Natural killer cell (primary cell): Measurements from ENCODE around the gene COPE. TPM values are rescaled to one million over a fixed set of nuclear protein-coding genes. Genes with fewer than 3 reads are reported as not detected.

Experiments used
- ATAC-seq, 3 donors: fragments of 150-1000 bp in 2 of 3; fragments of 200-7000 bp in 1 of 3; cut with Tn5 transposase; 1 replicate in 1 of 3; 2 replicates in 2 of 3; pipeline ENCODE4 v1.10.0; 2021; ENCODE audit warnings: mild to moderate bottlenecking in 2 of 3, moderate library complexity in 2 of 3
- DNase-seq, 2 donors: peaks; one replicate each; pipeline versions ENCODE4 v3.0.0 to v3.0.0-alpha.2; 2013 to 2021; ENCODE audit warnings: mixed read lengths in 1 of 2
- H3K27ac ChIP-seq: one replicate; pipeline ENCODE4 v1.5.1; 2013; ENCODE audit warnings: mild to moderate bottlenecking, low read length
- H3K27me3 ChIP-seq: one replicate; pipeline ENCODE4 v1.6.1; 2013; ENCODE audit warnings: low read length; ENCODE audit not compliant: control insufficient read depth, insufficient read depth
- H3K36me3 ChIP-seq: one replicate; pipeline ENCODE4 v1.6.1; 2013; ENCODE audit warnings: low read length; ENCODE audit not compliant: control insufficient read depth, insufficient read depth
- H3K4me1 ChIP-seq: one replicate; pipeline ENCODE4 v1.6.1; 2013; ENCODE audit warnings: low read length; ENCODE audit not compliant: control insufficient read depth, insufficient read depth
- H3K4me3 ChIP-seq: one replicate; pipeline ENCODE4 v1.5.1; 2013; ENCODE audit warnings: low read length
- H3K9me3 ChIP-seq: one replicate; pipeline ENCODE4 v1.6.1; 2013; ENCODE audit warnings: low read length; ENCODE audit not compliant: control insufficient read depth, insufficient read depth
- H3K27ac Mint-ChIP-seq, 2 donors: one replicate each; pipeline ENCODE4 v1.8.0; 2022; ENCODE audit warnings: mild to moderate bottlenecking in 2 of 2, mixed read lengths in 2 of 2, moderate library complexity in 1 of 2
- H3K27me3 Mint-ChIP-seq, 2 donors: one replicate each; pipeline ENCODE4 v1.8.0; 2022; ENCODE audit warnings: low read depth in 2 of 2, mixed read lengths in 2 of 2
- H3K36me3 Mint-ChIP-seq: one replicate; pipeline ENCODE4 v1.8.0; 2022; ENCODE audit warnings: mixed read lengths
- H3K4me1 Mint-ChIP-seq, 2 donors: one replicate each; pipeline ENCODE4 v1.8.0; 2022; ENCODE audit warnings: mixed read lengths in 2 of 2
- H3K4me3 Mint-ChIP-seq: one replicate; pipeline ENCODE4 v1.8.0; 2022; ENCODE audit warnings: mild to moderate bottlenecking, moderate library complexity, mixed read lengths
- H3K9me3 Mint-ChIP-seq, 2 donors: one replicate each; pipeline ENCODE4 v1.8.0; 2022; ENCODE audit warnings: mixed read lengths in 2 of 2
- WGBS: methylation state at CpG from one replicate; pipeline ENCODE4 v1.1.7; 2013; ENCODE audit warnings: missing lambda C conversion rate; ENCODE audit not compliant: insufficient coverage; 5-methylcytosine and 5-hydroxymethylcytosine counted together
- intact Hi-C: fragments of 100-400 bp; cut with micrococcal nuclease; formaldehyde crosslinking; loops from one replicate; pipeline ENCODE4 v1.14.2; 2022
- total RNA-seq, 4 donors: library from RNA; stranded (reverse); fragments of 120-200 nt in 1 of 4; gene quantifications; one replicate each; pipeline versions ENCODE4 v1.2.3 to v1.2.4, GENCODE V29; 2013 to 2022
- TF ChIP-seq, protein P1 (sequence below): fragments of 200-600 bp; IDR thresholded peaks from one replicate; pipeline ENCODE4 v1.8.0; 2022; ENCODE audit warnings: antibody characterized with exemption

Gene COPE
- total RNA-seq, 3 donors from 2014 or later (not counting 1 experiment from before 2014, with no cell fraction given): 204 to 228 (median 218) TPM

DNA sequence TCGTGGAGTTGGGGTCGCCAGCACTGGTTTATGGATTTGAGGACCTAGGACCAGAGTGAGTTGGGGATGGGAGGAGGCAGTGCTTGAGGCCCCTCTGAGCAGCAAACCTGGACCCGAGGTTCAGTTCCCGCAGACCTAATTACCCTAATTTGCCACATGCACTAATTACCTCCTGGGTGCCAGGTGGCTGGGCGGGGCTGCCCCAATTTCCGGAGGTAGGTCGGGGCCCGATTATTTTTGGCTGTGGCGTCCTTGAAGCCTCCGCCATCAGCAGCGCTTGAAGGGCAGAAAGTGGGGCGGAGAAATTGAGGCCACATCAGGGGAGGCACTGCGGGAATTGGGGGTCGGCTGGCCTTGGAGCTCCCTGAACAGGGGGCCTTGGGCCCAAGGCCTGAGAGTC lies 27.7 kb upstream of the COPE start:
- WGBS: 84% methylated on average over 14 of the region's 14 CpGs
- H3K27me3 Mint-ChIP-seq: peaks cover 11 to 26% of the 10 kb centered on the region in 2 donors
- intact Hi-C loops: no loop called here
- TF ChIP-seq, protein P1, sequence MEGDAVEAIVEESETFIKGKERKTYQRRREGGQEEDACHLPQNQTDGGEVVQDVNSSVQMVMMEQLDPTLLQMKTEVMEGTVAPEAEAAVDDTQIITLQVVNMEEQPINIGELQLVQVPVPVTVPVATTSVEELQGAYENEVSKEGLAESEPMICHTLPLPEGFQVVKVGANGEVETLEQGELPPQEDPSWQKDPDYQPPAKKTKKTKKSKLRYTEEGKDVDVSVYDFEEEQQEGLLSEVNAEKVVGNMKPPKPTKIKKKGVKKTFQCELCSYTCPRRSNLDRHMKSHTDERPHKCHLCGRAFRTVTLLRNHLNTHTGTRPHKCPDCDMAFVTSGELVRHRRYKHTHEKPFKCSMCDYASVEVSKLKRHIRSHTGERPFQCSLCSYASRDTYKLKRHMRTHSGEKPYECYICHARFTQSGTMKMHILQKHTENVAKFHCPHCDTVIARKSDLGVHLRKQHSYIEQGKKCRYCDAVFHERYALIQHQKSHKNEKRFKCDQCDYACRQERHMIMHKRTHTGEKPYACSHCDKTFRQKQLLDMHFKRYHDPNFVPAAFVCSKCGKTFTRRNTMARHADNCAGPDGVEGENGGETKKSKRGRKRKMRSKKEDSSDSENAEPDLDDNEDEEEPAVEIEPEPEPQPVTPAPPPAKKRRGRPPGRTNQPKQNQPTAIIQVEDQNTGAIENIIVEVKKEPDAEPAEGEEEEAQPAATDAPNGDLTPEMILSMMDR: no peak
- no peaks in the 10 kb centered on the region for H3K9me3 Mint-ChIP-seq
- Histone ChIP-seq H3K9me3 (no peaks in the 10 kb centered on the region), H3K4me1 (peaks cover 22% of the 10 kb centered on the region), H3K27ac (no peak overlapping the region), H3K27me3 (peaks cover 2% of the 10 kb centered on the region), H3K4me3 (no peak overlapping the region), H3K36me3 (no peaks in the 10 kb centered on the region)
- peaks cover 0 to 12% of the 10 kb centered on the region in 2 donors for H3K4me1 Mint-ChIP-seq
- no peak for ATAC-seq
- no peak for DNase-seq
- no peaks in the 10 kb centered on the region for H3K36me3 Mint-ChIP-seq
- no peak overlapping the region for H3K27ac Mint-ChIP-seq
- no peak overlapping the region for H3K4me3 Mint-ChIP-seq

DNA sequence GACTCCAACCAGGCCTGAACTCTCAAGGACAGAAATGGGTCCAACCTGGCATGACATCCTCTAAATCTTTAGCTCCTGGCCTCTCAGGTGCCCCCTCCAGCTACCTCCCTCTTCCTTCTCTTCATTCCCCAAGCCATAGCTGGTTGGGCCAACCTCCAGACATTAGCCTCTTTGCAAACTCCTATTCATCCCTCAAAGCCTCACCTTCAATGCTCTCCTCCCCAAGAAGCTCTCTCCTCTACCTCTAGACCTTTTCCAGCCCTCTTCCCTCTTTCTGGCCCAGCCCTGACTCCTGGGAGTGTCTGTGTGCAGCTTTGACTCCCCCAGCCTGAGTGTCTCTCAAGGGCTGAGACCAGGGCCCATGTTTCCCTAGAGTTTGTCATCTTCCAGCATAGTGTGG lies 27.1 kb upstream of the COPE start:
- H3K4me3 Mint-ChIP-seq: no peak overlapping the region
- H3K9me3 Mint-ChIP-seq: no peaks in the 10 kb centered on the region
- TF ChIP-seq, protein P1: no peak
- ATAC-seq (no peak), DNase-seq (no peak)
- H3K4me1 ChIP-seq: peaks cover 26% of the 10 kb centered on the region
- peaks cover 8% of the 10 kb centered on the region for H3K27me3 ChIP-seq
- H3K4me1 Mint-ChIP-seq: peaks cover 0 to 18% of the 10 kb centered on the region in 2 donors
- peaks cover 17 to 27% of the 10 kb centered on the region in 2 donors for H3K27me3 Mint-ChIP-seq
- no peak overlapping the region for H3K4me3 ChIP-seq
- intact Hi-C loops: no loop called here
- H3K27ac ChIP-seq: no peak overlapping the region
- H3K36me3 ChIP-seq: no peaks in the 10 kb centered on the region
- H3K36me3 Mint-ChIP-seq: no peaks in the 10 kb centered on the region
- no peaks in the 10 kb centered on the region for H3K9me3 ChIP-seq
- H3K27ac Mint-ChIP-seq: no peak overlapping the region

DNA sequence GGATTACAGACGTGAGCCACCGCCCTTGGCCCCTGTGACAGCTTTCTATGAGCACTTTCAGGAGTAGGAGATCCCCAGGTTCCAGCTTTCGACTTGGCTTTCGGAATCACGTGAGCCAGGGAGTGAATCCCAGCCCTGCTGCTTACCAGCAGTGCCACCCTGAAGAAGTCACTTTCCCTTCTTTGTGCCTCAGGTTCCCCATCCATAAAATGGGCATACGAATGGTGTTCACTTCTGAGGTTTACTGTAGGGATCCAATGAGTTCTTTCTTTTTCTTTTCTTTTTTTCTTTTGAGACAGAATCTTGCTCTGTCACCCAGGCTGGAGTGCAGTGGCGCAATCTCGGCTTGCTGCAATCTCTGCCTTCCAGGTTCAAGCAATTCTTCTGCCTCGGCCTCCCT lies 26.1 kb upstream of the COPE start:
- no peaks in the 10 kb centered on the region for H3K9me3 ChIP-seq
- no peak overlapping the region for H3K4me3 ChIP-seq
- 90% methylated on average over 9 of the region's 9 CpGs for WGBS
- Mint-ChIP-seq H3K4me3 (no peak overlapping the region), H3K36me3 (no peaks in the 10 kb centered on the region), H3K9me3 (no peaks in the 10 kb centered on the region), H3K4me1 (peaks cover 0 to 22% of the 10 kb centered on the region in 2 donors), H3K27ac (no peak overlapping the region), H3K27me3 (peaks cover 17 to 30% of the 10 kb centered on the region in 2 donors)
- intact Hi-C loops: no loop called here
- H3K36me3 ChIP-seq: no peaks in the 10 kb centered on the region
- peaks cover 33% of the 10 kb centered on the region for H3K4me1 ChIP-seq
- ATAC-seq: no peak
- TF ChIP-seq, protein P1: no peak
- no peak for DNase-seq
- no peak overlapping the region for H3K27ac ChIP-seq
- peaks cover 13% of the 10 kb centered on the region for H3K27me3 ChIP-seq

DNA sequence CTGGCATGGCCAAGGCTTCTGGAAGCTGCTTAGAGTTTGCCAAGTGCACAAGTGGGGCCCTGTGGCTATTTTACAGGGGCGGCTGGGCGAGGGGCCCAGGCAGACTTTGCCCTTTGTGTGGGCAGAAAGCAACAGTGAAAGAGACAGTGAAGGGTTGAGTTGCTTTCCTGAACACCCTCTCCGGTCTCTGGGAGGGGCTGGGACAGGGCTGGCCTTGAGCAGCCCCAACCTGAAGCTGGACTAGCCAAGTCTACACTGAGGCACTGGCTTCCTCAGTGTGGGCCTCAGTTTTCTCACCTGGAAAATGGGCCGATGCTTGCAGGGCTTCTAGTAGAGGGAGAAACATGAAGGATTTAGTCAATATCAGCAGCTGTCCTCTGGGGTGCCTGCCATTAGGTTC lies 24.3 kb upstream of the COPE start:
- Histone ChIP-seq H3K4me3 (no peak overlapping the region), H3K9me3 (no peaks in the 10 kb centered on the region), H3K36me3 (no peaks in the 10 kb centered on the region), H3K27ac (no peak overlapping the region), H3K4me1 (peaks cover 25% of the 10 kb centered on the region), H3K27me3 (peaks cover 19% of the 10 kb centered on the region)
- peaks cover 32 to 38% of the 10 kb centered on the region in 2 donors for H3K27me3 Mint-ChIP-seq
- H3K9me3 Mint-ChIP-seq: no peaks in the 10 kb centered on the region
- DNase-seq (no peak), ATAC-seq (no peak)
- H3K4me3 Mint-ChIP-seq: no peak overlapping the region
- H3K27ac Mint-ChIP-seq: no peak overlapping the region
- TF ChIP-seq, protein P1: no peak
- no peaks in the 10 kb centered on the region for H3K36me3 Mint-ChIP-seq
- 85% methylated on average over 4 of the region's 4 CpGs for WGBS
- intact Hi-C loops: no loop called here
- H3K4me1 Mint-ChIP-seq: peaks cover 0 to 19% of the 10 kb centered on the region in 2 donors
